Body of pancreas (tissue), 4 donors: ENCODE data around the gene IRF2. TPM values are rescaled to one million over a fixed set of nuclear protein-coding genes. Genes with fewer than 3 reads are reported as not detected.

Experiments used
- ATAC-seq: fragments of 150-250 bp; one replicate; pipeline ENCODE4 v1.9.1; 2016
- DNase-seq, 4 donors: peaks; one replicate each; pipeline ENCODE4 v3.0.0-alpha.2; 2019
- H3K27ac ChIP-seq, 4 donors: fragments of 200-600 bp; sonication (generic); 1 replicate in 3 of 4; 2 replicates in 1 of 4; pipeline versions ENCODE4 v1.5.1 to v1.6.1; 2016 to 2019; ENCODE audit warnings: mild to moderate bottlenecking in 1 of 4, mixed read lengths in 1 of 4, moderate library complexity in 1 of 4
- H3K27me3 ChIP-seq, 2 donors: fragments of 200-600 bp; sonication (generic); one replicate each; pipeline ENCODE4 v1.6.0; 2016; ENCODE audit warnings: mild to moderate bottlenecking in 1 of 2
- H3K36me3 ChIP-seq, 2 donors: fragments of 200-600 bp; sonication (generic); replicated peaks in 1 of 2; 2 replicates each; pipeline ENCODE4 v1.5.1; 2016; ENCODE audit warnings: low read depth in 2 of 2; ENCODE audit not compliant: insufficient read depth in 1 of 2
- H3K4me1 ChIP-seq: fragments of 200-600 bp; sonication (generic); one replicate; pipeline ENCODE4 v1.6.0; 2016
- H3K4me3 ChIP-seq, 2 donors: fragments of 200-600 bp; sonication (generic); 1 replicate in 1 of 2; 2 replicates in 1 of 2; pipeline ENCODE4 v1.5.1; 2016 to 2019
- H3K9me3 ChIP-seq, 3 donors: fragments of 200-600 bp; sonication (generic); 1 replicate in 2 of 3; 2 replicates in 1 of 3; pipeline ENCODE4 v1.5.1; 2016
- POLR2A ChIP-seq, 3 donors: fragments of 450-650 bp; IDR thresholded peaks; one replicate each; pipeline ENCODE4 v1.6.1; 2016; ENCODE audit warnings: antibody characterized with exemption in 3 of 3, mild to moderate bottlenecking in 2 of 3
- WGBS, 2 donors: methylation state at CpG; one replicate each; pipeline ENCODE4 v1.1.5; 2017; 5-methylcytosine and 5-hydroxymethylcytosine counted together
- intact Hi-C: fragments of 100-400 bp; cut with DNase I; formaldehyde crosslinking; loops from one replicate; pipeline ENCODE4 v1.15.1; 2023
- total RNA-seq, 2 donors: library from RNA; depleted of rRNA; stranded (reverse); fragments of >200 nt; gene quantifications; one replicate each; pipeline ENCODE4 v1.1.0, GENCODE V29; 2016
- TF ChIP-seq, protein P1 (sequence below), 7 experiments: fragments of 450-650 bp in 4 of 7; fragments of 200-600 bp in 3 of 7; sonication (generic) in 3 of 7; IDR thresholded peaks; one replicate each; pipeline ENCODE4 v1.5.1; 2016 to 2019; ENCODE audit warnings: antibody characterized with exemption in 7 of 7

The IRF2 gene
- total RNA-seq, 2 donors from 2014 or later, result 12.5 to 14.5 TPM

GRCh38 chr4:184356366-184356765 lies 118.0 kb downstream of the IRF2 start:
- ATAC-seq (no peak), DNase-seq (no peak)
- intact Hi-C loops, result no loop called here
- no peaks in the 10 kb centered on the region for H3K9me3 ChIP-seq
- H3K4me3 ChIP-seq, result no peak overlapping the region
- H3K4me1 ChIP-seq, result peaks cover 10% of the 10 kb centered on the region
- WGBS, 2 donors, result 88 to 93% methylated on average over 7 of the region's 7 CpGs
- peak overlapping the region in 1 of 4 donors; percentile 67 for H3K27ac ChIP-seq
- TF ChIP-seq, protein P1, sequence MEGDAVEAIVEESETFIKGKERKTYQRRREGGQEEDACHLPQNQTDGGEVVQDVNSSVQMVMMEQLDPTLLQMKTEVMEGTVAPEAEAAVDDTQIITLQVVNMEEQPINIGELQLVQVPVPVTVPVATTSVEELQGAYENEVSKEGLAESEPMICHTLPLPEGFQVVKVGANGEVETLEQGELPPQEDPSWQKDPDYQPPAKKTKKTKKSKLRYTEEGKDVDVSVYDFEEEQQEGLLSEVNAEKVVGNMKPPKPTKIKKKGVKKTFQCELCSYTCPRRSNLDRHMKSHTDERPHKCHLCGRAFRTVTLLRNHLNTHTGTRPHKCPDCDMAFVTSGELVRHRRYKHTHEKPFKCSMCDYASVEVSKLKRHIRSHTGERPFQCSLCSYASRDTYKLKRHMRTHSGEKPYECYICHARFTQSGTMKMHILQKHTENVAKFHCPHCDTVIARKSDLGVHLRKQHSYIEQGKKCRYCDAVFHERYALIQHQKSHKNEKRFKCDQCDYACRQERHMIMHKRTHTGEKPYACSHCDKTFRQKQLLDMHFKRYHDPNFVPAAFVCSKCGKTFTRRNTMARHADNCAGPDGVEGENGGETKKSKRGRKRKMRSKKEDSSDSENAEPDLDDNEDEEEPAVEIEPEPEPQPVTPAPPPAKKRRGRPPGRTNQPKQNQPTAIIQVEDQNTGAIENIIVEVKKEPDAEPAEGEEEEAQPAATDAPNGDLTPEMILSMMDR (IDR thresholded peaks at IDR 0.05), result no peak
- no peak for TF ChIP-seq POLR2A (IDR thresholded peaks at IDR 0.05)
- no peaks in the 10 kb centered on the region for H3K36me3 ChIP-seq
- no peaks in the 10 kb centered on the region for H3K27me3 ChIP-seq

GRCh38 chr4:184355857-184356256 lies 118.5 kb downstream of the IRF2 start:
- H3K36me3 ChIP-seq, result no peaks in the 10 kb centered on the region
- ATAC-seq, result no peak
- peak overlapping the region in 1 of 4 donors; percentile 67 for H3K27ac ChIP-seq
- no peak for TF ChIP-seq POLR2A (IDR thresholded peaks at IDR 0.05)
- TF ChIP-seq, protein P1 (IDR thresholded peaks at IDR 0.05), result no peak
- DNase-seq, result no peak
- no peak overlapping the region for H3K4me3 ChIP-seq
- H3K9me3 ChIP-seq, result no peaks in the 10 kb centered on the region
- H3K27me3 ChIP-seq, result no peaks in the 10 kb centered on the region
- intact Hi-C loops, result no loop called here
- peaks cover 10% of the 10 kb centered on the region for H3K4me1 ChIP-seq
- 61 to 71% methylated on average over 5 of the region's 5 CpGs for WGBS, 2 donors

DNA sequence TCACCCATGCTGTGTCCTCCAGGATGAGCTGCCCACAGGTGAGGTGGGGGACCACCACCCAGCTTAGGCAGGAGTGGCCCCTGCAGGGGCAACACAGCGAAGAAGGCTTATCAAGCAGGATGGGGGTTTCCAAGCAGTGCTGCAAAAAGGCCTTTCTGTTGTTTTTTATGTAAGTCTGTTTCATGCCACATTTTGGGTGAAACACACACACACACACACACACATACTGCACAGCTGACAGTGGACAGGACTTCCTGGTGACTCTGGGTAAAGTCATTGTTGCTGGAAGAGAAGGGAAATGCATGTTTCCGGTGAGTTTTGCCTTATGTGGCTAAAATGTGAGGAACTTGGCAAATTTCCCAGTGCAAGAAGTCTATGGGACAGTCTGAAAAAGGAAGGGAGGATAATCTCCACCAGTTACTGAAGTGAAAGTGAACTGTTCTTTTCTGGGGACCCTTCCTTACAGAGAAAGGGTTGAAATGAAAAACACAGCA lies 119.2 kb downstream of the IRF2 start:
- Histone ChIP-seq H3K4me3 (no peak overlapping the region), H3K27ac (peak overlapping the region in 2 of 4 donors; percentile 46 to 67), H3K27me3 (no peaks in the 10 kb centered on the region), H3K9me3 (no peaks in the 10 kb centered on the region), H3K36me3 (no peaks in the 10 kb centered on the region), H3K4me1 (peaks cover 15% of the 10 kb centered on the region)
- peak in 2 of 4 donors; percentile 25 to 73 for DNase-seq
- WGBS, 2 donors, result 43 to 45% methylated on average over 2 of the region's 2 CpGs
- intact Hi-C loops, result no loop called here
- TF ChIP-seq, protein P1 (IDR thresholded peaks at IDR 0.05), result no peak
- TF ChIP-seq POLR2A (IDR thresholded peaks at IDR 0.05), result no peak
- ATAC-seq, result peak; percentile 70

DNA sequence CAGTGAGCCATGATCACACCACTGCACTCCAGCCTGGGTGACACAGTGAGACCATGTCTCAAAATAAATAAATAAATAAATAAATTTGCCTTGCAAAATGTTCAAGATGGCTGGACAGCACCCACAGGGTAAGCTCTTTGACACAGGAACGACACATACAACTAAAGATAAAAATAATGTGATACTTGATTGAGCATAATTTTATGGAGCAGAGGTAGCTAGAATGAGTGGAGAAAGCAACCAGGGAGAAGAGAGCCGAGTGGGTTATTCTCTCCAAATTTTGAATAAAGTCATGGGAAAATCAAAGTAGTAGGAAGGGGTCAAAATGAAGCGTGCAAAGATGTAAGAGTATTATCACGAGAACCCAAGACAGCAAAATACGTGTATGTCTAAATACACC lies 121.5 kb downstream of the IRF2 start:
- DNase-seq, result no peak
- WGBS, 2 donors, result 90 to 93% methylated on average over 5 of the region's 5 CpGs
- peaks cover 37% of the 10 kb centered on the region for H3K4me1 ChIP-seq
- intact Hi-C loops, result no loop called here
- H3K27ac ChIP-seq, result no peak overlapping the region
- no peaks in the 10 kb centered on the region for H3K36me3 ChIP-seq
- no peak for ATAC-seq
- no peak overlapping the region for H3K4me3 ChIP-seq
- no peaks in the 10 kb centered on the region for H3K27me3 ChIP-seq
- TF ChIP-seq, protein P1 (IDR thresholded peaks at IDR 0.05), result no peak
- no peak for TF ChIP-seq POLR2A (IDR thresholded peaks at IDR 0.05)
- H3K9me3 ChIP-seq, result no peaks in the 10 kb centered on the region
